ENCODE data around the gene CYFIP2.
A peak's percentile ranks its signal among the peaks of the same experiment; 100 is the strongest.
"Not testable (repeated sequence)": the region's sequence is repeated elsewhere in the genome, so short reads cannot be mapped to it uniquely, and the experiment has no call there.

CYFIP2 gene

DNA sequence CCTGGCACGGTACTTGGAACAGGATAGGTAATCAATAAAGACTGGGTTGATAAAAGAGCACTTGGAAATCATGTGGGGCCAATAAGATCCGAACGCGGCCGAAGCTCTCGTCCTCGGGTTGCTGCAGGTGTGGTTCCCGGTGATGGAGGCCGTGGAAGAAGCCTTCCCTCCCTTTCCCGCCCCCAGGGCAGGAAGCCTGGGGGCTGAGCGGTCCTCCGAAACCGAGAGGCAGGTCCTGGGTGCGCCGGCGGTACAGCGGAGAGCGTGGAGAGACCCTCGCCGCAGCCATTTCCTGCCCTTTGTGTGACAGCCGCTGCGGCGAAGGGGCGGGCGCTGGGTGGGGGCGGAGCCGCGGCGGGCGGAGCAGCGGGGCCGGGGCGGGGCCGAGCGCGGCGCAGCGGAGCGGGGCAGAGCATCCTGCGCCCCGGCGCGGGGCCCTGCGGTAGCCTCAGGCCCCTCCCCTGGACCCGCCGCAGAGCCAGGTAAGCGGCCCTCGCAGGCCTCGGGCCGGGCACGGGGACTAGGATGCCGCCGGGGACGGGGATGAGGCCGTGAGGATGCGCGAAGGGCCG lies at the start of gene CYFIP2:
TSS of gene CYFIP2 (plus strand) at position 410 of the 572 bp plus-strand sequence. CDS start 19,239 bp downstream, outside the sequence.
- DNase-seq (ENCODE audit: low read depth), result peak; percentile 70

DNA sequence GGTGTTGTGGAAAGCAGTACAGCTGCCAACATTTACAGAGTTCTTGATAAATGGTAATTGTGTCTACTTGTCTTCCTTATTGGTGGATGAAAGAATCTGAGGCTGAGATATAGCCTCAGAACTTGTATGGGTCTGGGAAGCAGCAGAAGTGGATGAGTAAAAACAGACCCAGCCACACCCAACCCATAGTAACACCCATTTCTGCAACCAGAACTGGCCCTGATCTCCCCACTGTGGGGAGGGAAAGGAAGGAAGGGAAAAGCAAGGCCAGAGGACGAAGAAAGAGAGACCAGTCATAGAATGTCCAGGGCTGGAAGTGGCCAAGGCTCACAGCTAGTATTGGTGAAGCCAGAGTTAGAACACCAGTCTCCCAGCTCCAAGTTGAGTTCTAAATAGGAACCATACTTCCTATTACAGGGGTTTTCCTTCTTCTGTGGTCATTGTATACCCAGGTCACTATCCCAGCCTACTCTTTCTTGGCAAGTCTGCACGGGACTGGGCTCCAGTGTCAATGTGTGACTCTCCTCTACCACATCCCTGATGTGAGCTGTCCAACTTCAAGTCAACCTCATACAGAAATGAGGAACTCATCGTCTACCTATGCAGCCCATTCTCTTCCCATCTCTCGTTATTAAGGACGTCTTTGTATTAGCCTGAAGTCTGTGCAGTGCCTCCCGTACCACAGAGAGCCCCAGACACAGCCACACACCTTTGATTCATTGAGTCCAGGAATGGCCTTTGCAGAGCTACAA lies 49.4 kb upstream of the CYFIP2 start:
- DNase-seq (ENCODE audit: low read depth), result no peak

GRCh38 chr5:157217289-157218024 lies 48.5 kb upstream of the CYFIP2 start:
- DNase-seq (ENCODE audit: low read depth), result no peak

GRCh38 chr5:157219491-157220271 lies 46.2 kb upstream of the CYFIP2 start:
- DNase-seq (ENCODE audit: low read depth), result no peak

DNA sequence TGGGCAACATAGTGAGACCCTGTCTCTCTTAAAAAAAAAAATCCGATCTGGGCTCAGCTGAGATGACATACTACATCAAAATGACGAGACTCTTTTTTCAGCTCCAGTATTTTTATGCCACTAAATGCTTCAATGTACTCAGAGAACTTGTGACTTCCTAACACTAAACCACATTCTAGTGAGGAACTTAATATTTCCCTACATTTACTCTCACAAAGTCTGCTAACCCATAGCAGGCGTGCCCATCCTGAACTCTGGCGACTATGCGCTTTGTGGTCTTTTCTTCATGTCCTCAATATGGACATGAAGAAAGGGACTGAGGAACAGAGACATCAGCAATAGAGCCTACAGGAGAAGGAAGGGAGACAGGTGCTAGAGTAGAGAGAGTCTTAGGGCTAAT lies 44.0 kb upstream of the CYFIP2 start:
- no peak for DNase-seq (ENCODE audit: low read depth)

GRCh38 chr5:157222506-157223230 lies 43.3 kb upstream of the CYFIP2 start:
- DNase-seq (ENCODE audit: low read depth), result no peak

DNA sequence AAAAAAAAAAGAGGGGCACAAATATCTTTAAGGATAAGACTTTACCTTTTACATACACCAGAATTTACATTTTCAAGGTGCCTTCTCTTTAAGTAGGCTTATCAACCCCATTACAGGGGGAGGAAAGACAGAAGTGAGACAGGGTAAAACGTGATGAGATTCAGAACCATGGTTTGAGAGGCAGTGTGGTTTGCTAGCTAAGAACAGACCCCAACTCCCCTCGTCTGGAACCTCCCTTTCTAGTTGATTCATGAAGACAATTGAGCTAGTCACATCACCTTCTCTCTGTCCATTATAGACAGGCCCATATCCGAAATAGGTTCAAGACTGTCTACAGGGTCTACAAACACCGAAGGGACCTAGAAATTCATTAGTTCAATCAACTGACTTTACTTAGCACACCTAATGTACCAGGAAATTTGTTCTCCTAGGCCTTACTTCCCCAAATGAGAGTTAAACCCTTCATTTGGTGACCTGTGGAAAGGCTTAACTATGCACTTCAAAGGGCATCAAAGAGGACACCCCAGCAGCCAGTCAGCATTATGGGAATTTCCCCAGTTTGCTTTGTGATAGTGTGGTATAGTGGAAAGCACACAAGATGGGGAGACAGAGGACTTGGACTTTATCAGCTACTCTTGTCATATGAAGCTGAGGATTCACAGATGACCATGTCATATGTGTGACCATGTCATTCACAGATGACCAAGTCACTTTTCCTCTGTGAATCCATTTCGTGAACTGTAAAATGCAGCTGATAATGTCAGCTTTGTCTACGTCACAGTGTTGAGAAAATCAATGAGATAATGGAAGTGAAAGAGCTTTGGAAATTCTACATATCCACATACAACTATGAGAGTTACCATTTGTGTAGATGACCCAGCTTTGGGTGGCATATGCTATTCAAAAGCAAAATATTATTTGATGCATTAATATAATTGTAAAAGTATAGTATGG lies 40.2 kb upstream of the CYFIP2 start:
- no peak for DNase-seq (ENCODE audit: low read depth)

- no peak for DNase-seq (ENCODE audit: low read depth)
Observed at GRCh38 chr5:157230610-157231009, 35.3 kb upstream of the CYFIP2 start.

DNA sequence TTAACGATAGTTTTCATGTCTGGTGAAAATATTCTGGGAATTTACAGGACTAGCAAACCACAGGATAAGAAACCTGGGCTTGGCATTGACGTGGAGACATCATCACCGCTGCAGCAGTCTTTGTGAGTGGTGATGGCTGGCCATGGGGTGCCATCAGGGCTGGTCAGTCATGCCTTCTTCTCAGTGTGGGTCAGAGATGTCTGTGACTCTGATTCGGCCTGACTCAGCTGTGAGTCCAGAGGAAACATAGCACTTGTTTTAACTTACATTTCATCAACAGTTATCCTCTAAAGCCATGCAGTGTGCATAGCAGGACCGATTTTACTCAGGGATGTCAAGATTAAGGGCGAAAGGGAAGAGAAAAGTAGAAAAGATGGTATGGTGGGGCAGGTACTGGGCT lies 33.2 kb upstream of the CYFIP2 start:
- no peak for DNase-seq (ENCODE audit: low read depth)

DNA sequence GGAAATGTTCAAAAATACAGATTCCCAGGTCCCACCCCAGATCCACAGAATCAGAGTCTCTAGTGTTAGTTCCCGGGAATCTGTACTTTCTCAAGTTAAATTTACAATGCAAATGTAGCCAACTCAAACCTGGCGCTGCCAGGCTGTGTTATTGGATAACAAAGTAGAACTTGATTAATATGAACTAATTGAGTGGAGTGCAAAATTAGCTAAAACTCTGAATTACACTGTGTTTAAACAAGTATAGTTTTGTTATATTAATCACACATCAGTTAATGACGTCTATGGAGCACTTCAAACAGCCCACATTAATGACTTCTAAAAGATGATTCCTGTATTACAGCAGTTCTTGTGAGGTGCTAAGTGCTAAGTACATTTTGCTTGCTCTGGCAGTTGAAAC lies 32.4 kb upstream of the CYFIP2 start:
- no peak for DNase-seq (ENCODE audit: low read depth)

DNA sequence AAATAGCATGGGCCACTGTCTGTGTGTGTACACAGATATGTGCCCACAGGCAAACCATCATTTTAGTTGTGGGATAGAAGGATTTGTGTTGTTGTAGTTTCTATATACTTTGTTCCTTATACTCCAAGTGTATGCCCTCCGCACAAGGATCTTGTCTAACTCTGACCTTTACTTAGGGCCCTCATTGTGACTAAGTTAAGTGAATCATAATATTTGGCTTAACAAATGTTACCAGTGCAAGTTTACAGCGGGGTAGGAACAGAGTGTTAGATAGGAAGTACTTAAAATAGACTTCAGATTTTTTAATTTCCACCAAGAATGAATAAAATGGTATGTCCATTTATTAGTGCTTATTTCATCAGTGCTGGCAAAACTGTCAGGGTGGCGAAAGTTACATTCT lies 29.5 kb upstream of the CYFIP2 start:
- no peak for DNase-seq (ENCODE audit: low read depth)

- DNase-seq (ENCODE audit: low read depth), result no peak
Observed at GRCh38 chr5:157241483-157241882, 24.4 kb upstream of the CYFIP2 start.

GRCh38 chr5:157244704-157245103 lies 21.2 kb upstream of the CYFIP2 start:
- not testable (repeated sequence) for DNase-seq (ENCODE audit: low read depth)

- no peak for DNase-seq (ENCODE audit: low read depth)
Observed at GRCh38 chr5:157245476-157245875, 20.4 kb upstream of the CYFIP2 start.

GRCh38 chr5:157245886-157246285 lies 20.0 kb upstream of the CYFIP2 start:
- no peak for DNase-seq (ENCODE audit: low read depth)

GRCh38 chr5:157247267-157247666 lies 18.7 kb upstream of the CYFIP2 start:
- no peak for DNase-seq (ENCODE audit: low read depth)

DNA sequence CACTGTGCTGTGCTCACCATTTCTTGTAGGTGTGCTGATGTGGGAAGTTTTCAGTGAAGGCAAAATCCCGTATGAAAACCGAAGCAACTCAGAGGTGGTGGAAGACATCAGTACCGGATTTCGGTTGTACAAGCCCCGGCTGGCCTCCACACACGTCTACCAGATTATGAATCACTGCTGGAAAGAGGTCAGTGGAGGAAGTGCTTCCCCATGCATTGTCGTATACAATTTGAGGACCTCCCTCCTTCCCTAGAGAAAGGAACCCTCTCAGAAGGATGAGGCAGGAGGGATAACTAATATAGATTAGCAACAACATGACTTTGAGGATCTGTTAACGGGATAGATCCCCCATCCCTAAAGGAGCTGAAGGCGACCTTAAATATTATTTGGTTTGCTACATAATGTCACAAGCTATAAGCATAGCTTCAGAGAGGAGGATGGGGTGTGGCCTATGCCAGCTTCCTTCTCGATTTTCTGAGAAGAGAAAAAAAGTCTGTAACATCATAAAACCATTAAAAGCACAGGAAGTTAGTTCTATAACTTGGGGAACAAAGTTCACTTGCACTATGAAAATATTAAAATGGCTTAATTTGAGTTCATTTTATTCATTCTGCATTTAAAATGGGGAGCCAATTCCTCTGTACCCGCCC lies 17.0 kb upstream of the CYFIP2 start:
- DNase-seq (ENCODE audit: low read depth), result no peak

GRCh38 chr5:157252711-157253465 lies 13.0 kb upstream of the CYFIP2 start:
- DNase-seq (ENCODE audit: low read depth), result peak; percentile 36

- DNase-seq (ENCODE audit: low read depth), result no peak
Observed at GRCh38 chr5:157253547-157253946, 12.4 kb upstream of the CYFIP2 start.

Data from stimulated activated CD8-positive, alpha-beta memory T cell treated with anti-CD3 and anti-CD28 coated beads, Interleukin-12 subunit alpha, Interleukin-12 subunit beta, amount 100 ng/mL, for 1 hour (primary cell).